Activated T-helper 1 cell treated with anti-CD3 and anti-CD28 coated beads, Interleukin-2, amount 50 U/mL, for 16 hours (primary cell): ENCODE measurements around the gene VKORC1L1.
"Not testable (repeated sequence)": the region's sequence is repeated elsewhere in the genome, so short reads cannot be mapped to it uniquely, and the experiment has no call there.

Experiments used
- DNase-seq, 2 donors: peaks; one replicate each; pipeline ENCODE4 v3.0.0-alpha.2; 2020; ENCODE audit warnings: low read depth in 1 of 2, low spot score in 1 of 2

VKORC1L1 gene

DNA sequence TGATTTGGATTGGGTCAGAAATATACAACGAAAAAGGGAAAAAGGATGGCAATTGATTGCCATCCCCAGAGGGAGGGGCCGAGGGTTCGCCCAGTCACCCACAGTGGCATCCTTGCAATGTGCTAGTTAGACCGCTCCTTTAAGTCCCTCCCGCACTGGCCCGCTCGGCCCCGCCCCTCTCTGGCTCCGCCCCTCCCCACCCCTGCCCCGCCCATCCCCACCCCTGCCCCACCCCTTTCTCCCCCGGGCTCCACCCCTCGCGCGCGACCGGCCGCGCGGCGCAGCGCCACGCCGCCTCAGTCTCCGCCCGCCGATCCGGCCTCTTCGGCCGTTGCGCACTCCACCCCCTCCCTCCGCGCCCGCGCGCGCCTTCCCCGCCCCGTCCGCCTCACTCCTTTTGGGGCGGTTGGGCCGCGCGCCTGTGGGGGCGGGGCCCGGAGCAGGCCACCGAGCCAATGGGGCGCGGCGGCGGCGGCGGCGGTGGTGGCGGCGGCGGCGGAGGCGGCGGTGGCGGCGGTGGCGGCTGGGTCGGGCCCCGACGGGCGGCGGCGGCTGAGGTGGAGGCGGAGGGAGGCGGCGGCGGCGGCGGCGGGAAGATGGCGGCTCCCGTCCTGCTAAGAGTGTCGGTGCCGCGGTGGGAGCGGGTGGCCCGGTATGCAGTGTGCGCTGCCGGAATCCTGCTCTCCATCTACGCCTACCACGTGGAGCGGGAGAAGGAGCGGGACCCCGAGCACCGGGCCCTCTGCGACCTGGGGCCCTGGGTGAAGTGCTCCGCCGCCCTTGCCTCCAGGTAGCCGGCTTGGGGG lies at the start of gene VKORC1L1:
TSS of gene VKORC1L1 (plus strand) at position 299 of the 806 bp plus-strand sequence. CDS start at position 597, 298 bp downstream.
- DNase-seq = peak; percentile 87 to 96

DNA sequence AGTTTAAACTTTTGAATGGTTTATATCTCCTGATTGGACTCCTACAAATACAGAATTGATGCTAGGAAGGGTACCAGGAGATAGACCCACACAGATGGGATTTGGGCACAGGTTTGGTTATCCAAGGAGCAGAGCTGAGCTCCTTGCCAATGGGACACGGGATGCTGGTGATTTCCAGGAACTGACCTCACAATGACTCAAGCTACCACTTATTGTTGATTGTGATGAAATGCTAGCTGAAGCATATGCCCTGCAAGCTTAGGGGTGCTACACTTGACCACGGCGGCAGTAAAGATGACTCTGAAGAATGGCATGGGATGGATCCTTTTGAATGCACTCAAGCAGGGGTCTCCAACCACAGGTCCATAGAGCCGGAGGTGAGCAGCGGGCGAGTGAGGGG lies 45.5 kb upstream of the VKORC1L1 start:
- no peak for DNase-seq

DNA sequence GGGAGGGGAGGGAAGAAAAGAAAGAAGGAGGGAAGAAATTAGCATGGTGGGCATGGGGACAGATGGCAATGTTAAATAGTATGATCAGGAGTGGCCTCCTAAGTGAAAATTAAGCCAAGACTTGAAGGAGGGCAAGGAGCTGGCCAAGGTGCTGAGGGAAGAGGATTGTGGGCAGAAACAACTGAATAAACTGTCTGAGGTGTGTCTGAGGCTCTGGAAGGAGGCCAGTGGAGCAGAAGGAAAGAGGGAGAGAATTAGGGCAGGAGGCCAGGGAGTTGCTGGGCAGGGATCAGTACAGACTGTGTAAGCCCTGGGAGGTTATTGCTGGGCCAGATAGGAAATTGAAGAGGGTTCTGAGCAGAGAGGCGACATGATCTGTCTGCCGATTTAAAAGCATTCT lies 40.6 kb upstream of the VKORC1L1 start:
- DNase-seq = no peak

DNA sequence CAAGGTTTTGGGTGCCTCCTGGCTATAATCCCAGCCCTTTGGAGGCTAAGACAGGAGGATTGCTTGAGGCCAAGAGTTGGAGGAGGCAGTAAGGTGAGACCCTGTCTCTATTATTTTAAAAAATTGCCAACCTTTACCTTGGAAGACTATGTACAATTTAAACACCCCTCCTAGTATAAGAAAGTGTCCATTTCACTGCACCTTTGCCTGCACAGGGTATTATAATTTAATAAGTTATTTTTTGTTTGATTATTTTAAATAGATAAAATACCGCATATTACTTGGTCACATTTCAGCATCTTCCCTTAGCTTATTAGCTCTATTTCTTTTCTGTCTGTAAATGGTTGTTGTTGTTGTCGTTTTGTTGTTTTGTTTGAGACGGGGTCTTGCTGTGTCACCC lies 36.2 kb upstream of the VKORC1L1 start:
- DNase-seq = not testable (repeated sequence)

DNA sequence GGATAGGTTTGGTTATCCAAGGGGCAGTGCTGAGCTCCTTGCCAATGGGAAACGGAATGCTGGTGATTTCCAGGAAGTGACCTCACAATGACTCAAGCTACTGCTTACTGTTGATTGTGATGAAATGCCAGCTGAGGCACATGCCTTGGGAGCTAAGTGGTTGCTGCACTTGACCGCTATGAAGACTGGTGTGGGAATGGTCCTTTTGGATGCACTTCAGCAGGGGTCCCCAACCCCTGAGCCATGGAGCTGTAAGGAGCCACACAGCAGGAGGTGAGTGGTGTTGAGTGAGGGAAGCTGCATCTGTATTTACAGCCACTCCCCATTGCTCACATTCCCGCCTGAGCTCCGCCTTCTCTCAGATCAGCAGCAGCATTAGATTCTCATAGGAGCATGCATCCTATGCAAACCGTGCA lies 35.3 kb upstream of the VKORC1L1 start:
- DNase-seq = not testable (repeated sequence)

DNA sequence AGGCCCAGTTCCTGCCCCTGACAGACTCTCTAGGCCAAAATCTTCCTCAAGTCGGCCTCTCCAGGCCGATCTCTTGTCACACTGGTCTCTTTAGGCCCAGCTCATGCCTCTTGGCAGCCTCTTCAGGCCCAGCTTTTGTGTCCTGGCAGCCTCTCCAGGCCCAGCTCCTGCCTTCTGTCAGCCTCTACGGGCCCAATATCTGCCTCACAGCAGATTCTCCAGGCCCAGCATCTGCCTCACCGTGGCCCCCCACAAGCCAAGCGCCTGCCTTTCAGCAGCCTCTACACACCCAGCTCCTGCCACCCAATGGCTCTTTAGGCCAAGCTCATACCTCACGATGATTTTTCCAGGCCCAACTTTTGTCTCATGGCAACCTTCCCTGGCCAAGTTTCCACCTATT lies 33.0 kb upstream of the VKORC1L1 start:
- DNase-seq = no peak

DNA sequence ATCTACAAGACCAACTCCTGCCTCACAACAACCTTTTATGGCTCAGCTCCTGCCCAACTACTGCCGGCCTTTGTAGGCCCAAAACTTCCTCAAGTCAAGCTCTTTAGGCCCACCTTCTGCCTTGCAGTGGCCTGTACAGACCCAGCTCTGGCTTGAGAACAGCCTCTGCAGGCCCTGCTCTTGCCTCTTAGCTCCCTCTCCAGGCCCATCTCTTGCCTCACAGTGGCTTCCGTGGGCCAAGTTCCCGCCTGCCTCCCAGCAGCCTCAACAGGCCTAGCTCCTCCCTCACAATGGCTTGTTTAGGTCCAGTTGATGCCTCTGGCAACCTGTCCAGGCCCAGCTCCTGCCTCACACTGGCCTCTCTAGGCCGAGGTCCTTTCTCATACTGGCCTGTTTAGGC lies 32.4 kb upstream of the VKORC1L1 start:
- DNase-seq = no peak

DNA sequence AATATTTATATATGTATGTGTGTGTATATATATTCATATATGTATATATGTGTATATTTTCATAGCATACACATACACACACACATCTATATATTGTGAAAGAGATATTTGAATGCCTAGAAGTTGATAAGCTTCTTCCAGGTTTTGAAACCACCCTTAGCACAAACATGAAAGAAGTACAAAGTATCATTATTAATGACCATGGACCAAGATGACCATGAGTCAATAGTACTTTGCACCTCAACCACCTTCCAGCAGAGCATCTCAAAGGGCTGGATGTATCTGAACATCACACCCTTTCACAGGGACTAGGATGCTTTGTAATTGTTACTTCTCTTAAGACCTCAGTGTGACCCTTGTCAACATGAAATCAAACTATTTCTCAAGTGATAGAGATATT lies 29.3 kb upstream of the VKORC1L1 start:
- not testable (repeated sequence) for DNase-seq

DNA sequence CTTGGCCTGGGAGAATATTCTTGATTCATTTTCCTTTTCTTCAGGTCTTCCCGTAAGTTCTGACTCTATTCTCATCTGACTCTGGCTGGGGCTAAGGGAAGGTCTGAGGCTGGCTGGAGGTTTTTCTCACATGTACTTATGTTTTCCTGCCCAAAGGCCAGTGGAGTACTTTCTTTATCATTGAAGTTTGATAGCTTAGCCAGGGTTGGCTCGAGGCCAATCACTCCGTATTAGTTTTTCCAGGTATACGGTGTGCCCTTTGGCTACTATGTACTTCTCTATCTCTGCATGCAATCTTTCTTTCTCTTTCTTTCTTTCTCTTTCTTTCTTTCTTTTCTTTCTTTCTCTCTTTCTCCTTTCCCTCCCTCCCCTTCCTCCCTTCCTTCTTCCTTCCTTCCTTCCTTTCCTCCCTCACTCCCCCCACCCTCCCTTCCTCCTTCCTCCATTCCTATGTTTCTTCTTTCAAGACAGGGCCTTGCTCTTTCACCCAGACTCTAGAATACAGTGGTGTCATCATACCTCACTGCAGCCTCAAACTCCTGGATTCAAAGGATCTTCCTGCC lies 26.8 kb upstream of the VKORC1L1 start:
- DNase-seq = no peak

DNA sequence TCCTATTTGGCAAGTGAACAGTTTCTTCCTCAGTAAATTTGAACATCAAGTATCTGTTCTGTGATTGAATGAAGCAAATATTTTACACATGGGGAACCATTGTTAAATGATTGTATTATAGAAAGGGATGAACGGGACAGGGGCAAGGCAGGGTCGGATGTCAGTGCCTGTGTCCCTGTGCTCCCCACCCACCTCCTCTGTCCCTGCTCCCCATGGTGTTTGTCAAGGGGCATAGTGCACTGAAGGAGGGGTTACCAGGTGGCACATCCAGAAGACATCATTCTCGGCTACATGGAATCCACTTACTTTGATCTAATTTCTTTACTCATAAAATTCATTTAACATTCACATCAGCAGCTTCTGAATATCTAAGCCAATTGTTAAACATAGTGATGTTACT lies 19.4 kb upstream of the VKORC1L1 start:
- DNase-seq = not testable (repeated sequence)

DNA sequence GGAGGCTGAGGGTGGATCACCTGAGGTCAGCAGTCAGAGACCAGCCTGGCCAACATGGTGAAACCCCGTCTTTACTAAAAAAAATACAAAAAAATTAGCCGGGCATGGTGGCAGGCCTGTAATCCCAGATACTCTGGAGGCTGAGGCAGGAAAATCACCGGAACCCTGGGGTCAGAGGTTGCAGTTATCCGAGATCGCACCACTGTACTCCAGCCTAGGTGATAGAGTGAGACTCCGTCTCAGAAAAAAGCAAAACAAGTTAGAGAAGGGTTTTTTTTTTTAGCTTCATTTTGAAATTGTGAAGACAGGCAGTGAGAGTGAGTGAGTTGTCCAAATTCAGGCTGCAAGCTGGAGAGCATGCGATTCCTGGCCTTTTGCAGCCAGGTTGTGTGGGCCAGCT lies 19.0 kb upstream of the VKORC1L1 start:
- DNase-seq = not testable (repeated sequence)

DNA sequence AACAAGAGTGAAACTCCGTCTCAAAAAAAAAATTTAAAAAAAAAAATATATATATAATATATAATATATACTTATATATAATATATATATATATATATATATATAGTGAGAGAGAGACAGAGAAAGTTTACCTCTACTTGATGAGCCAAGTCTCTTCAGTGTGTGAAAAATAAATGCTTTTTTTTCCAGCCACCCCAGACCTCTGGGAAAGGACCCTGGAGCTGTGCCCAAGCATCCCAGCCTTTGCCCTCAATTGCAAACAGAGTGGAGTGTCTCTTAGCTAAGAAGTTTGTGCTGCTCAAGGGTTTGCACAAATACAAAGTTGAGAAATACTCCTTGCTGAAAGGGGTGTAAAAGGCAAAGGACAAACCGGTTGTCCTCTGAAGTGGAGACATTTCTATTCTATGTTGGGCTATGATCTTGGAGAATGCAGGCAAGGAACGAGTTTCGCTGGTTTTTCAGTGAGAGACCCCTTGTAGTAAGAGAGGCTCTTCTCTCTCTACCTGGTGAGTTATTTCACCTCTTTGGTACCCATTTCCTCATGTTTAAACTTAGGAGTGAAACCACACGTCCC lies 15.5 kb upstream of the VKORC1L1 start:
- DNase-seq = not testable (repeated sequence)

DNA sequence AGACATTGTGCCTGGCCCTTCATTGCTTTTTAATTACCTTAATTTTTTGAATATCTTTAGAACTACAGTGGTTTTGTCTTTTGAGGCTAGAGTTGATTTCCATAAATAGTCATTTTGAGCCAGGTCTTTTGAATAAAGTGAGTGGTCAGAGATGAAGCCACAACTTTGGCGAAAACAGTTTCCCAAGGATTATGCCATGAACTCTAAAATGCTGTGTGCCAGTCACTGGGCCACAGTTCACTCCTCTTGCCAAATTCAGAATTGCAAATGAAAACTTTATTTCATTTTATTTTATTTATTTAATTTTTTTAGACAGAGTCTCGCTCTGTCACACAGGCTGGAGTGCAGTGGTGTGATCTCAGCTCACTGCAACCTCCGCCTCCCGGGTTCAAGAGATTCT lies 14.2 kb upstream of the VKORC1L1 start:
- DNase-seq = not testable (repeated sequence)

DNA sequence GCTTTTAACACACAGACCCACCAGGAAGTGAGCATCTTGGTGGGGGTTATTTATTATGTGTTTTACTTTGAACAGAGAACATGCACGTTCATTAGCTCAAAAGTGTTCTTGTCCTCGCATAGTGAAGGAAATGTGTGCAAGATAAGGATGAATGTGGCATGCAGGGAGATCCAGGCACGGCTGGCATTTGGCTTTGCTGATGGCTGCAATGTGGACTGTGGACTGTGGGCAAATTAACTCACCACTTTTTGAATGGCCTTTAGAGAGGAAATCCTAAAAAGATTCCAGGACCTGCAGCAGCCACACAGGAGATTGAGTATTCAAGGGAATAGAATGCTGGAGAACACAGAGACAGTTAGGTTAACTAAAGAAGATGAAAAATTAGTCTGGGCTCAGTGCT lies 6.6 kb upstream of the VKORC1L1 start:
- not testable (repeated sequence) for DNase-seq

DNA sequence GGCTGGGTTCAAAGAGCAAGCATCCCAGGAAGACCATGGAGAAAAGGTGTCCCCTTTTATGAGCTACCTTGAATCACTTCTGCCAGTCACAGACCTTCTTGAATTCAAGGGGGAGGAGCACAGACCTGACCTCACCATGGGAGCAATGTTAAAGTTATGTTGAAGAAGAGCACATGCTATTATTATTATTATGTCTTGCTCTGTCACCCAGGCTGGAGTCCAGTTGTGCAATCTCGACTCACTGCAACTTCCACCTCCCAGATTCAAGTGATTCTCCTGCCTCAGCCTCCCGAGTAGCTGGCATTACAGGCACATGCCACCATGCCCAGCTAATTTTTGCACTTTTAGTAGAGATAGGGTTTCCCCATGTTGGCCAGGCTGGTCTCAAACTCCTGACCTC lies 5.2 kb upstream of the VKORC1L1 start:
- DNase-seq = not testable (repeated sequence)

DNA sequence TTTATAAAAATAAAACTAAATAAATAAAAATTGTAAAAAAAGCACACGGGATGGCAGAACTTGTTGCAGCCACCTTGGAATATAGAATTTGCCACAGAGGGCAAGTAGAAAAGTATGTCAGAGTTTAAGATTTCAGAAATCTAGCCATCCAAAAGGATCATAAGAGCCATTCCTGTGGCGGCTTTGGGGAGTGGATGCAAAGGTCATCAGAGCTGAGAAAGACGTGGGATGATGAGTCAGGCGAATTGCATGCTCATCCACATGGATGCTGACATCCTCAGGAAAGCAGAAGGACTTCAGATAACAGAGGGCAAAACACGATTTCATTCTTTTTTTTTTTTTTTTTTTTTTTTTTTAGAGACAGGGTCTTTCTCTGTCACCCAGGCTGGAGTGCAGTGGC lies 3.6 kb upstream of the VKORC1L1 start:
- not testable (repeated sequence) for DNase-seq

DNA sequence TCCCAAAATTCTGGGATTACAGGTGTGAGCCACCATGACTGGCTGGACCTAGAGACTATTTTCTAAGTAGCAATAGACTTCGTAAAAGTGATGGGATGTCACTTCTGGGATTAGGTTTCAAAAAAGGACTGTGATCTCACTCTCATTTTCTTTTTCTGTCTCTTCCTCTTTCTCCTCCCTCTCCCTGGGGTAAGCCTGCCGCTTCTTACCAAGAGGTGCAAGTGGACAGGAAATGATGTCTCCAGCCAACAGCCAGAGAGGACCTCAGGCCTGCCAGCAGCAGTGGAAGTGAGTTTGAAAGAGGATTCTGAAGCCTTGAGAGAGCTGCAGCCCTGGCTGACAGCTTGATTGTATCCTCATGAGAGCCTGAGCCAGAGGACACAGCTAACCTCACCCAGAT lies 1.4 kb upstream of the VKORC1L1 start:
- DNase-seq = not testable (repeated sequence)

DNA sequence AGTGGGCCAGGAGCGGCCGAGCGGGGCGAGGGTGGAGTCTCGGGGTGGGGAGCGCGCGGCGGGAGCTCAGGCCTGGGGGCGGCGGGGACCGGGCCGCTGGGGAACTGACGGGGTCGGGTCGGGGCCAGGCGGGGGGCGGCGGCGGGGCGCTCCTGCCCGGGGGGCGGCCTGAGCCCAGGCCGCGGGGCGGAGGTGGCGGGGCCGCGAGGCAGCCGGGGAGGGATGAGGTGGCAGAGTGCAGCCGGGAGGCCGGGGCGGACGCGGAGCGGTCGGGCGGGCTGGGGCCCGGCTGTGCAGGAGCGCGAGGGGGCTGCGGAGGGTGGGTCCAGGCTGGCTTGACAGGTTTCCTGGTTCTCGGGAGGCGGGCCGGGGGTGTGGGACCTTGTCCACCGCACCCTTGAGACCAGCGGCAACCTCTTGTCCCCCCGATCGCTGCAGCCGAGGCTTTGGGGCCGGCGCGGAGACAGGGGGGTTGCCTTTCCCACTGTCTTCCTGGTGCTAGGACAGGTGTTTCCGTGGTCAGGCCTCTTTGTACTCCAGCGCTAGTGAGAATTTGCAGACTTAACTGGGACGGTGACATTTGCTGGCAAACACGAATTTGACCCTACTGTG lies 814 bp downstream of the VKORC1L1 start:
- not testable (repeated sequence) for DNase-seq

DNA sequence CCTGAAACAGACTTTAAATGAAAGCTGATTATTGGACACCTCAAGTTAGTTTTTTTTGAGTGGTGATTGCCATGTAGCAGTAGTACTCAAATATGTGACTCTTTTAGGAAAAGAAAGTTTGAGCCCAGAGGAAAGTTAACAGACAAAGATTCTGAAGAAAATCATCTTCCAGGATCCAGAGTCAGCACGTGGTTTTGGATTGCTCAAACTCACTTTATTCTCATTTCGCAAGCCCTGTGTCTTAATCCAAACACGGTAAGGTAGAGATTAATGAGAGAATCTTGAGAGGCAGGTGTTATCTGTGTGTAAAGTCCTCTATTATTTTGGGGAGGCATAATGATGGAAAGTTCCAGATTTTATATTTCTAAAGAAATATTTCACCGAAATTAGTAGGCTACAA lies 2.8 kb downstream of the VKORC1L1 start:
- DNase-seq = not testable (repeated sequence)

DNA sequence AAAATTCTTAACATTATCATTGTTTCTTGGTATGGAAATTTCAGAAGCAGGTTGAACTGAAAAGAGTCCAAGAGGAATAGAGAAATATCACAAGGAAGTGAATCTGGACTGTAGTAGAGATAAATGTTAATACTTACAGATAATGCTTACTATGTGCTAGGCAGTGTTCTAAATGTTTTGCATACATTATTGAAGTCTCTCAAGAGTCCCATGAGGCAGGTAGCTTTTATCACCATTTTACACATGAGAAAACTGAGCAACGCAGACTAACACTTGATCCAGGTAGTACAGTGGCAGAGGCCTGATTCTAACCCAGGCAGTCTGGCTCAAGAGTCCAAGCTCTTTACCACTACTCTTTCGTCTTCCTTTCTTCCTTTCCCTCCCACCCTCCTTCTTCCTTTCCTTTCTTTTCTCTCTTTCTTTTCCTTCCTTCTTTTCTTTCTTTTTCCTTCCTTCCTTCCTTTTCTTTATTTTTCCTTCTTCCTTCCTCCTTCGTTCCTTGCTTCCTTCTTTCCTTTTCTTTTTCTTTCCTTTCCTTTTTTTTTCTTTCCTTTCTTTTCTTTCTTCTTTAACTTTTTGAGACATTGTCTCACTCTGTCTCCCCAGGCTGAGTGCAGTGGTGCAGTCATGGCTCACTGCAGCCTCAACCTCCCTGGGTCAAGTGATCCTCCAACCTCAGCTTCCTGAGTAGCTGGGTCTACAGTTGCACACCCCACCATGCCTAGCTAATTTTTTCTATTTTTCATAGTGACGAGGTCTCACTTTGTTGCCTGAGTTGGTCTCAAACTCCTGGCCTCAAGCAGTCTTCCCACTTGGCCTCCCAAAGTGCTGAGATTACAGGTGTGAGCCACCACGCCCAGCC lies 6.6 kb downstream of the VKORC1L1 start:
- DNase-seq = not testable (repeated sequence)

DNA sequence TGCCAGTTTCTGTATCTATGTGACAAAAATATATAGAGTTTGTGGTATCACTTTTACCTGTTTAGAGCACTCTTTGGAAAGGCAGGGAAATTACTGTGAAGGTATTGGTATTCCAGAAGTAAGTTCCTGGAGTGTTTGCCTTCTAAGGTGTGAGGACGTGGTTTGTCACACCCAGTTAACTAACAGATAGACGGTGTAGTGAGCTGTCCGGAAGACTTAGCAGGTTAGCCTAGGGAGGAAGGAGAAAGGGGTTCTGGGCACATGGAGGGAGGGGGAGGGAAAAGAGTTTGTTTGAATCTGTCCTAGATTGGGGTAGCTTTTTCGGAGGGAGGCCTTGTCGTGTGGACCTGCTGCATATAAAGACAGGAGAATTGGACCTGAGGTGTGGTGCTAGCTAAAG lies 7.4 kb downstream of the VKORC1L1 start:
- DNase-seq = not testable (repeated sequence)
